Esophagus (tissue), 2 donors: ENCODE data around the gene ADARB1. TPM values are rescaled to one million over a fixed set of nuclear protein-coding genes. Genes with fewer than 3 reads are reported as not detected.

Source experiments
- H3K27ac ChIP-seq, 2 donors: one replicate each; pipeline ENCODE4 v1.5.1; 2013; ENCODE audit warnings: low read depth in 2 of 2, mild to moderate bottlenecking in 2 of 2, inconsistent platforms in 1 of 2, low read length in 1 of 2, moderate library complexity in 1 of 2
- H3K27me3 ChIP-seq, 2 donors: one replicate each; pipeline ENCODE4 v1.6.1; 2013; ENCODE audit warnings: low read length in 2 of 2, control low read depth in 1 of 2, mild to moderate bottlenecking in 1 of 2; ENCODE audit not compliant: insufficient read depth in 2 of 2, control insufficient read depth in 1 of 2
- H3K36me3 ChIP-seq, 2 donors: one replicate each; pipeline ENCODE4 v1.6.1; 2013; ENCODE audit warnings: low read length in 1 of 2; ENCODE audit not compliant: control insufficient read depth in 2 of 2, insufficient read depth in 2 of 2
- H3K4me1 ChIP-seq, 2 donors: one replicate each; pipeline ENCODE4 v1.6.1; 2013; ENCODE audit warnings: low read length in 1 of 2; ENCODE audit not compliant: control insufficient read depth in 2 of 2, insufficient read depth in 2 of 2
- H3K4me3 ChIP-seq, 2 donors: one replicate each; pipeline ENCODE4 v1.5.1; 2013; ENCODE audit warnings: low read length in 2 of 2, mild to moderate bottlenecking in 2 of 2, low read depth in 1 of 2, moderate library complexity in 1 of 2
- H3K9me3 ChIP-seq, 2 donors: one replicate each; pipeline ENCODE4 v1.6.1; 2013; ENCODE audit warnings: mild to moderate bottlenecking in 2 of 2, low read depth in 1 of 2, low read length in 1 of 2, moderate library complexity in 1 of 2; ENCODE audit not compliant: control insufficient read depth in 2 of 2, insufficient read depth in 1 of 2
- WGBS, 2 donors: extraction: QIAGEN DNeasy Blood & Tissue Kit; methylation state at CpG; one replicate each; pipeline ENCODE4 v1.1.7; 2013; 5-methylcytosine and 5-hydroxymethylcytosine counted together
- polyA plus RNA-seq, 2 donors: library from polyadenylated mRNA; stranded (reverse); fragments of 200-250 nt; gene quantifications; one replicate each; pipeline ENCODE4 v1.2.3, GENCODE V29; 2013
- donor health status: healthy with polysubstance abuse.
- donor health status: Bipolar disorder and iron deficiency.

Gene ADARB1
- polyA plus RNA-seq, 2 donors, result 4.7 to 7.9 TPM

- no peak overlapping the region for H3K4me3 ChIP-seq
- no peaks in the 10 kb centered on the region for H3K36me3 ChIP-seq
- H3K27ac ChIP-seq, result no peak overlapping the region
- no peaks in the 10 kb centered on the region for H3K4me1 ChIP-seq
- H3K9me3 ChIP-seq, result peaks cover 0 to 3% of the 10 kb centered on the region in 2 donors
- WGBS, 2 donors, result 70 to 72% methylated on average over 40 of the region's 40 CpGs
- H3K27me3 ChIP-seq, result no peaks in the 10 kb centered on the region
Measured at GRCh38 chr21:45257673-45258341, 183.4 kb downstream of the ADARB1 start.

GRCh38 chr21:45258466-45258865 lies 184.1 kb downstream of the ADARB1 start:
- WGBS, 2 donors, result 44 to 58% methylated on average over 19 of the region's 19 CpGs
- Histone ChIP-seq H3K27ac (no peak overlapping the region), H3K9me3 (peaks cover 0 to 3% of the 10 kb centered on the region in 2 donors), H3K4me1 (no peaks in the 10 kb centered on the region), H3K4me3 (no peak overlapping the region), H3K36me3 (peaks cover 0 to 2% of the 10 kb centered on the region in 2 donors), H3K27me3 (no peaks in the 10 kb centered on the region)

DNA sequence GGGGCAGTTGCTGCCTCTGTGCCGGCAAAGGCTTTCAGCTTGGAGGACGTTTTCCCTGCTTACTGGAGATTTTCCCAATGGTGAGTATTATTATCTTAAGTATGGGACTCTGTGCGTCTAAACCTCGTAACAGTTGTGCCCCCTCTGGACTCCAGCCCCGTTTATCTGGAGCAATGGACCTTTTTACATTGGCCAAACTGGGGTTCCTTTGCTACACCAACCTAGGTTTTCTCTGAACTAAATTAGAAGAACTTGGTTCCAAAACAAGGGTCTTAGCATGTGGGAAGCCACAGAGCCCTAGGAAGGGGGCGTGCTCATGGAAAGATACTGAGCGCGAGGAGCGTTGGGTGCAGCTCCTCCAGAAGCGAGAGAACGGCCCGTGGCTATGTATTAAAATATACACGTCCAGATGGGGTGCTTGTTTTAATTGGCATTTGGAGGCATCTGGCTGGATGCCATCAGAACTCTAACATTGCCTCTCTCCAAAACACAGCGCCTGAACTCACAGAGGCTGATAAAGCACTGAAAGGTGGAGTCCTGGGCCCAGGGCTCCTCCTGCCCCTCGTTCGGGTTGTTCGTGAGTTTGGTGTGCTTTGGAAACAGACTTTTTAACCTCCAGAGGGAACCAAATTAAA lies 184.9 kb downstream of the ADARB1 start:
- Histone ChIP-seq H3K4me1 (no peaks in the 10 kb centered on the region), H3K27ac (no peak overlapping the region), H3K4me3 (no peak overlapping the region), H3K36me3 (peaks cover 5 to 8% of the 10 kb centered on the region in 2 donors), H3K27me3 (no peaks in the 10 kb centered on the region), H3K9me3 (peaks cover 0 to 3% of the 10 kb centered on the region in 2 donors)
- 65% methylated on average over 17 of the region's 17 CpGs for WGBS, 2 donors

- Histone ChIP-seq H3K27me3 (no peaks in the 10 kb centered on the region), H3K27ac (no peak overlapping the region), H3K9me3 (peaks cover 0 to 3% of the 10 kb centered on the region in 2 donors), H3K4me3 (no peak overlapping the region), H3K36me3 (peaks cover 5 to 16% of the 10 kb centered on the region in 2 donors), H3K4me1 (no peaks in the 10 kb centered on the region)
- 72 to 86% methylated on average over 5 of the region's 5 CpGs for WGBS, 2 donors
Measured at GRCh38 chr21:45260191-45260825, 185.9 kb downstream of the ADARB1 start.

DNA sequence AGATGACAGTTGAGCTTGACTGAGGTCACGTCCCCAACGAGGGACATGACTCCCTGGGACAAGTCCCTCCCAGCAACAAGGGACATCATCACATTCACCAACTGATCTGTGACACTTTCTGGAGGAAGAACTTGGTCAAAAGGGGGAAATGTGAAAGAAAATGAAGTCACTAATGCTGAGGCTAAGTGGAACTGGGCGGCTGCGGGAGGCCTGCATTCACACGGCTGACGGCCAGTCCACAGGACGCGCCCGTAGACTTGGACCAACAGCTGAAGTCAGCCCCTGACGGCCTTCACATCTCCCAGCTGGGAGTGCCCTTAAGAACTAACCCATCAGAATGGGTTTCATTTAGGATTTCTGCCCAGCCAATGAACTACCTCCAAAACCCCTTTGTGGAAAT lies 186.7 kb downstream of the ADARB1 start:
- 85 to 90% methylated on average over 10 of the region's 10 CpGs for WGBS, 2 donors
- H3K9me3 ChIP-seq, result peaks cover 0 to under 1% of the 10 kb centered on the region in 2 donors

DNA sequence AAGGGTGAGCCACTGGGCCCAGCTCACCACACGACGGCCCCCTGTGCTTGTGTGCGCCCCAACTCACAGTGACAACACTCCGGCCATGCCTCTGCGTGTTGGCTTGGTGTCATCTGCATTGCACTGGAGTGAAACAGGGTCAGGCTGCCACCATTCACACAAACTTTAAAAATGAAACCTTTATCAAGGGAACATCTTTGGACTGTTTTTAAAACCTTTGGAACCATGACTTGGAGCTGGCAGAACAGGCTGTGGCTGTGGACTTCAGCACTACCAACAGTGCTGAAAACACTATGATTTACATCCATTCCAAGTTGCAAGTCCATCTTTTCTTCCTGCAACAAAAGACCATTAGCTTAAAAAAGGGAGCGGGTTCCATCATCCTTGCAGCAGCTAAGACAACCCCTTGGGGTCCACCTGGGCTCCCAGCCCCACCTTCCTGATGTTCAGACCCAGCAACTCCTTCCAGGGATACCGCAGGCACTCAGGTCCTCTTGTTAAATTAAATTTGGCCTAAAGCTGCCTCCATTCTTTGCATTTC lies 187.7 kb downstream of the ADARB1 start:
- H3K4me1 ChIP-seq, result no peaks in the 10 kb centered on the region
- H3K27ac ChIP-seq, result no peak overlapping the region
- WGBS, 2 donors, result 91% methylated on average over 7 of the region's 7 CpGs
- H3K36me3 ChIP-seq, result peaks cover 5 to 32% of the 10 kb centered on the region in 2 donors
- no peaks in the 10 kb centered on the region for H3K27me3 ChIP-seq
- H3K4me3 ChIP-seq, result no peak overlapping the region
- no peaks in the 10 kb centered on the region for H3K9me3 ChIP-seq

More for the DNA sequence above, 186.7 kb downstream of the ADARB1 start:
- Histone ChIP-seq H3K4me1 (no peaks in the 10 kb centered on the region), H3K4me3 (no peak overlapping the region), H3K36me3 (peaks cover 5 to 22% of the 10 kb centered on the region in 2 donors), H3K27ac (no peak overlapping the region), H3K27me3 (no peaks in the 10 kb centered on the region)

DNA sequence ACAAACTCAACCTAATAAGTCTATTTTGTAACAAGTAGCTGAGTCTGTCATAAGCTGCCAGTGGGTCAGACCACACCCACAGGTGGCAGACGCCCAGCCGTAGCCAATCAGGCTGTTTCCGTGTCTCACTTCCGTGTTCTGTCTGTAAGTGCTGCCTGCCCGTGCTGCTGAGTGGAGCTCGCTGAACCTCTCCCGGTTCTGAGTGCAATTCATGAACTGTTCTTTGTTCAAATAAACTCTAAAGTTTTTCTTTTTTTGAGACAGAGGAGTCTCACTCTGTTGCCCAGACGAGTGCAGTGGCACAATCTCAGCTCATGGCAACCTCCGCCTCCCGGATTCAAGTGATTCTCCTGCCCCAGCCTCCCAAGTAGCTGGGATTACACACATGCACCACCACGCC lies 188.2 kb downstream of the ADARB1 start:
- Histone ChIP-seq H3K9me3 (no peaks in the 10 kb centered on the region), H3K27me3 (no peaks in the 10 kb centered on the region), H3K27ac (no peak overlapping the region), H3K4me1 (no peaks in the 10 kb centered on the region), H3K36me3 (peaks cover 5 to 36% of the 10 kb centered on the region in 2 donors), H3K4me3 (no peak overlapping the region)
- 81 to 89% methylated on average over 11 of the region's 11 CpGs for WGBS, 2 donors

DNA sequence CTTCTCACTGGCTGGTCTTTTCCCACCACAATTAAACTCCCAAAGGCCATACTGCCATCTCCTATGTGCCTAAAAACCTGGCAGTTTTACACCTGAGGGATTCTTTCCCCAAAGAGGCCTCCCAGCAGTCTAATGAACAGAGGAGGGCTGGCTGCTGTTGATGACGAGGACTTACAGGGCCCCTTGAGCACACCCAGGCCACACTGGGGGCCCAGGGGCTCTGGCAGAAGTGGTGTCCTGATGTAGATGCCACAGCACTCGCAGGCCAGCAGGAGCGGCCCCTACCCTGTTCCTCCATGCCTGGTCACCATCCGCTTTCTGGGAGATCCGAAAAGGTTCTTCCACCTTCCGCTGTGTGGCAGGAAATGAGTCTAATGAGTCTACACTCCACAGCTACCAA lies 189.2 kb downstream of the ADARB1 start:
- Histone ChIP-seq H3K9me3 (no peaks in the 10 kb centered on the region), H3K36me3 (peaks cover 5 to 36% of the 10 kb centered on the region in 2 donors), H3K27ac (no peak overlapping the region), H3K4me1 (no peaks in the 10 kb centered on the region), H3K27me3 (no peaks in the 10 kb centered on the region), H3K4me3 (no peak overlapping the region)
- 90 to 94% methylated on average over 6 of the region's 6 CpGs for WGBS, 2 donors

GRCh38 chr21:45264146-45264911 lies 189.9 kb downstream of the ADARB1 start:
- H3K36me3 ChIP-seq, result peaks cover 5 to 36% of the 10 kb centered on the region in 2 donors
- H3K27me3 ChIP-seq, result no peaks in the 10 kb centered on the region
- no peaks in the 10 kb centered on the region for H3K4me1 ChIP-seq
- no peaks in the 10 kb centered on the region for H3K9me3 ChIP-seq
- H3K4me3 ChIP-seq, result no peak overlapping the region
- 88 to 90% methylated on average over 23 of the region's 23 CpGs for WGBS, 2 donors
- H3K27ac ChIP-seq, result no peak overlapping the region
